HepG2 (cell line): ENCODE measurements around the gene SPRN. TPM values are rescaled to one million over a fixed set of nuclear protein-coding genes. Genes with fewer than 3 reads are reported as not detected.

ENCODE experiments used
- ATAC-seq: fragments of 200-7000 bp; cut with Tn5 transposase; 3 replicates; pipeline ENCODE4 v1.9.1; 2020; ENCODE audit warnings: mild to moderate bottlenecking, moderate library complexity
- BruUV-seq: library from RNA; stranded (reverse); fragments of 400-500 nt; replicated peaks from 2 replicates; lab custom pipeline; 2021; lab: Mats Ljungman, UMichigan
- CTCF ChIA-PET: fragments of 300-600 bp; formaldehyde crosslinking; extraction: SDS; loops from one replicate; lab custom pipeline; 2021; ENCODE audit warnings: low total read pairs, inconsistent platforms, low intra/inter-chr PET ratio; lab: Yijun Ruan, JAX
- POLR2A ChIA-PET: fragments of 350-600 bp; sonication (Branson Sonifier 250); formaldehyde crosslinking; loops from one replicate; lab custom pipeline; 2020; ENCODE audit warnings: antibody characterized with exemption, inconsistent platforms; lab: Yijun Ruan, JAX
- DNase-seq: peaks from one replicate; pipeline ENCODE4 v3.0.0-alpha.2; 2015; ENCODE audit warnings: low spot score
- FAIRE-seq: peaks from 3 replicates; lab custom pipeline; 2011; peaks lifted over from hg19 to GRCh38; lab: Jason Lieb, UNC
- H2AFZ ChIP-seq: one replicate; pipeline ENCODE4 v1.6.1; 2011; ENCODE audit warnings: low read length, inconsistent platforms
- H3K27ac ChIP-seq: fragments of 300-600 bp; 3 replicates; pipeline ENCODE4 v1.8.0; 2011; ENCODE audit warnings: mixed run types, mild to moderate bottlenecking, mixed read lengths, low read length, inconsistent platforms; ENCODE audit not compliant: insufficient read depth; ENCODE audit errors: extremely low read length
- H3K27me3 ChIP-seq, 2 experiments: fragments of 200-600 bp in 1 of 2; 2 replicates in 1 of 2; 3 replicates in 1 of 2; pipeline versions ENCODE4 v1.6.0 to v1.8.0; 2011; ENCODE audit warnings: low read length in 2 of 2, mild to moderate bottlenecking in 2 of 2, moderate library complexity in 2 of 2, inconsistent platforms in 1 of 2; ENCODE audit not compliant: insufficient read depth in 2 of 2, control insufficient read depth in 1 of 2
- H3K36me3 ChIP-seq, 2 experiments: fragments of 200-600 bp in 1 of 2; replicated peaks in 1 of 2; 2 replicates in 1 of 2; 3 replicates in 1 of 2; pipeline versions ENCODE4 v1.5.1 to v1.8.0; 2011; ENCODE audit warnings: low read length in 2 of 2, inconsistent platforms in 1 of 2; ENCODE audit not compliant: insufficient read depth in 2 of 2, control insufficient read depth in 1 of 2
- H3K4me1 ChIP-seq: 2 replicates; pipeline ENCODE4 v1.5.1; 2012; ENCODE audit warnings: low read length, inconsistent platforms; ENCODE audit not compliant: insufficient read depth
- H3K4me2 ChIP-seq: 2 replicates; pipeline ENCODE4 v1.6.0; 2011; ENCODE audit warnings: low read depth, low read length, inconsistent platforms
- H3K4me3 ChIP-seq, 3 experiments: fragments of 200-600 bp in 1 of 3; sonication (generic), shearing (Covaris generic) in 1 of 3; replicated peaks in 1 of 3; 2 replicates each; pipeline ENCODE4 v1.5.1; 2011 to 2016; ENCODE audit warnings: low read length in 3 of 3, inconsistent platforms in 2 of 3, low read depth in 2 of 3, mild to moderate bottlenecking in 2 of 3, control low read depth in 1 of 3, mixed read lengths in 1 of 3; ENCODE audit not compliant: insufficient read depth in 1 of 3
- H3K79me2 ChIP-seq: one replicate; pipeline ENCODE4 v1.6.1; 2011; ENCODE audit warnings: low read length, inconsistent platforms; ENCODE audit not compliant: insufficient read depth
- H3K9ac ChIP-seq: 2 replicates; pipeline ENCODE4 v1.6.0; 2011; ENCODE audit warnings: mild to moderate bottlenecking, low read depth, low read length, inconsistent platforms; ENCODE audit not compliant: insufficient read depth
- H3K9me3 ChIP-seq: 2 replicates; pipeline ENCODE4 v1.5.1; 2012; ENCODE audit warnings: mild to moderate bottlenecking, low read length
- H4K20me1 ChIP-seq: 2 replicates; pipeline ENCODE4 v1.6.0; 2011; ENCODE audit warnings: inconsistent platforms, mild to moderate bottlenecking, low read length, moderate library complexity; ENCODE audit not compliant: insufficient read depth
- CCAR2 ChIP-seq: fragments of 200-400 bp; formaldehyde crosslinking; optimal IDR thresholded peaks from 2 replicates; pipeline ENCODE3; 2018; ENCODE audit warnings: low read depth, mild to moderate bottlenecking, low read length, moderate library complexity
- IRF2 ChIP-seq: IDR thresholded peaks from 2 replicates; pipeline ENCODE4 v1.6.1; 2018; ENCODE audit warnings: missing genetic modification reagents, missing compliant biosample characterization
- KAT7 ChIP-seq: IDR thresholded peaks from 2 replicates; pipeline ENCODE4 v1.6.1; 2018; ENCODE audit warnings: borderline replicate concordance, missing compliant biosample characterization
- NAIF1 ChIP-seq: sonication (generic); formaldehyde crosslinking; IDR thresholded peaks from 2 replicates; pipeline ENCODE4 v1.5.0; 2020; ENCODE audit warnings: mild to moderate bottlenecking, missing genetic modification reagents, borderline replicate concordance
- NR3C1 ChIP-seq: sonication (generic); formaldehyde crosslinking; IDR thresholded peaks from 2 replicates; pipeline ENCODE4 v1.4.0; 2020; ENCODE audit warnings: missing genetic modification reagents
- RBM22 ChIP-seq: fragments of 200-400 bp; formaldehyde crosslinking; optimal IDR thresholded peaks from 2 replicates; pipeline ENCODE3; 2017; ENCODE audit warnings: mild to moderate bottlenecking, low read length, moderate library complexity
- TBL1XR1 ChIP-seq: fragments of 150-350 bp; IDR thresholded peaks from 2 replicates; pipeline ENCODE4 v1.6.1; 2014; ENCODE audit warnings: borderline replicate concordance, low read length; ENCODE audit not compliant: partially characterized antibody
- ZC3H4 ChIP-seq: sonication (generic); formaldehyde crosslinking; IDR thresholded peaks from 2 replicates; pipeline ENCODE4 v1.4.0; 2020; ENCODE audit warnings: missing genetic modification reagents, borderline replicate concordance
- ZFY ChIP-seq: sonication (generic); formaldehyde crosslinking; IDR thresholded peaks from 2 replicates; pipeline ENCODE4 v1.4.0; 2020; ENCODE audit warnings: missing genetic modification reagents
- ZNF451 ChIP-seq: sonication (generic); formaldehyde crosslinking; IDR thresholded peaks from 2 replicates; pipeline ENCODE4 v1.5.0; 2020; ENCODE audit warnings: mild to moderate bottlenecking, missing genetic modification reagents
- ZNF496 ChIP-seq: sonication (generic); formaldehyde crosslinking; IDR thresholded peaks from 2 replicates; pipeline ENCODE4 v1.8.1; 2023; ENCODE audit warnings: mild to moderate bottlenecking, moderate library complexity, missing genetic modification reagents; ENCODE audit not compliant: insufficient replicate concordance
- ZNF549 ChIP-seq: sonication (generic); formaldehyde crosslinking; IDR thresholded peaks from 2 replicates; pipeline ENCODE4 v1.5.0; 2020; ENCODE audit warnings: missing genetic modification reagents
- ZNF550 ChIP-seq: sonication (generic); formaldehyde crosslinking; IDR thresholded peaks from 2 replicates; pipeline ENCODE4 v1.4.0; 2020; ENCODE audit warnings: mild to moderate bottlenecking, missing genetic modification reagents, borderline replicate concordance
- WGBS: methylation state at CpG from one replicate; pipeline ENCODE4 v1.1.6; 2017; ENCODE audit warnings: low lambda C conversion rate; 5-methylcytosine and 5-hydroxymethylcytosine counted together
- in situ Hi-C: cut with HindIII; loops from 2 replicates; pipeline ENCODE4 v1.10.0; 2017; ENCODE audit warnings: low pct_unique_long_range_greater_than_20kb; ENCODE audit not compliant: extremely low pct_ligation_motif_present
- intact Hi-C: fragments of 100-400 bp; cut with micrococcal nuclease; formaldehyde crosslinking; loops from one replicate; pipeline ENCODE4 v1.10.0; 2022; ENCODE audit not compliant: unreplicated experiment
- polyA plus RNA-seq, 8 experiments: library from polyadenylated mRNA; depleted of rRNA in 3 of 8; stranded (reverse) in 7 of 8; unstranded in 1 of 8; fragments of >200 nt; fragmentation: Illumina TruSeq in 4 of 8; extraction: Trizol in 4 of 8; gene quantifications; 2 replicates each; pipeline versions ENCODE4 v1.2.1 to v1.2.3, GENCODE V29; 2011 to 2016; ENCODE audit warnings: low read depth in 4 of 8, missing spikeins in 1 of 8, mixed read lengths in 1 of 8; ENCODE audit not compliant: insufficient read depth in 1 of 8
- total RNA-seq, 5 experiments: library from RNA; depleted of rRNA; stranded (reverse); fragments of >200 nt; fragmentation: Illumina TruSeq; extraction: Trizol; gene quantifications; 2 replicates each; pipeline ENCODE4 v1.2.3, GENCODE V29; 2016; ENCODE audit warnings: low read depth in 1 of 5
- TF ChIP-seq, protein P1 (sequence below): IDR thresholded peaks from 2 replicates; pipeline ENCODE4 v1.6.1; 2018; ENCODE audit warnings: missing genetic modification reagents, mild to moderate bottlenecking, missing compliant biosample characterization
- TF ChIP-seq, protein P2 (sequence below): sonication (generic); formaldehyde crosslinking; IDR thresholded peaks from 2 replicates; pipeline ENCODE4 v1.5.0; 2020; ENCODE audit warnings: mild to moderate bottlenecking, missing genetic modification reagents
- TF ChIP-seq, protein P3 (sequence below): IDR thresholded peaks from 2 replicates; pipeline ENCODE4 v1.6.1; 2018; ENCODE audit warnings: missing genetic modification reagents

SPRN gene
- total and polyA plus RNA-seq, 2 of the 13 experiments (the other 11 are each of a cell fraction or from before 2014, with no cell fraction given), result not detected

DNA sequence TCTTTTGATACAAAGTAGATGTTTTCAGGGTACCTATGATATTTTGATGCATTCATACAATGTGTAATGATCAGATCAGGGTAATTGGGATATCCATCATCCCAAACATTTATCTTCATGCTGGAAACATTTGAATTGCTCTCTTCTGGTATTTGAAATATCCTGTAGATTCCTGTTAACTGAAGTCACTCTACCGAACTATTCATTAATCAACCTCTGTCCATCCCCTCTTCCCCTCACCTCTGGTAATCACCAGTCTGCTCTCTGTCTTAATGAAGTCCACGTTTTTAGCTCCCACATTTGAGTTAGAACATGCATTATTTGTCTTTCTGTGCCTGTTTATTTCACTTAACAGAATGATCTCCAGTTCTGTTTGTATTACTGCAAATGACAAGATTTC lies 19.2 kb downstream of the SPRN start:
- in situ Hi-C loops (no loop called here), intact Hi-C loops (no loop called here)
- Histone ChIP-seq H3K27me3 (no peaks in the 10 kb centered on the region), H3K27ac (no peak overlapping the region), H4K20me1 (no peaks in the 10 kb centered on the region), H3K79me2 (peaks cover 38% of the 10 kb centered on the region), H3K36me3 (peaks cover 11 to 51% of the 10 kb centered on the region in 2 experiments; a peak in 4 of 5 replicates), H2AFZ (no peak overlapping the region), H3K4me3 (no peak overlapping the region), H3K9me3 (no peaks in the 10 kb centered on the region), H3K4me1 (no peaks in the 10 kb centered on the region), H3K4me2 (no peak overlapping the region), H3K9ac (no peak overlapping the region)
- FAIRE-seq (no peak), DNase-seq (no peak), ATAC-seq (no peak)
- CTCF ChIA-PET, result no interaction called here
- no peak for TF ChIP-seq ZNF549 (CRISPR knock-in tag)
- TF ChIP-seq ZNF451, result no peak
- no peak for TF ChIP-seq ZNF550 (CRISPR knock-in tag)
- no TSS peak for BruUV-seq
- POLR2A ChIA-PET, result no interaction called here
- 93% methylated on average over 2 of the region's 2 CpGs for WGBS

DNA sequence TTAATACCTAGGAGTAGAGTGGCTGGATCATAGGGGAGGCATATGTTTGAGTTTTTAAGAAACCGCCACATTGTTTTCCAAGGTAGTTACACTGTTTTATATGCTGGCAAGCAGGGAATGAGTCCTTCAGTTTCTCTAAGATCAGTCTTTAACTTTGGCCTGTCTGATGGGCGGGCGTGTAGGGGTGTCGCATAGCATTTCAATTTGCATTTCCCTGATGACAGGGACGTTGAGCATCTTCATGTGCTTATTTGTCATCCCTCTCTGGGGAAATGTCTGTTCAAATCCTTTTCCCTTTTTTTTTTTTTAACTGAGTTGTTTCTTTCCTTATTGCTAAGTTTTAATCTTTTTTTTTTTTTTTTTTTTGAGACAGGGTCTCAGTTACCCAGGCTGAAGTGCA lies 20.6 kb downstream of the SPRN start:
- ChIA-PET POLR2A (no interaction called here), CTCF (no interaction called here)
- Histone ChIP-seq H2AFZ (no peak overlapping the region), H3K9ac (no peak overlapping the region), H3K79me2 (peaks cover 26% of the 10 kb centered on the region), H3K27ac (no peak overlapping the region), H3K36me3 (peaks cover 11 to 52% of the 10 kb centered on the region in 2 experiments; a peak in 4 of 5 replicates), H3K4me2 (no peak overlapping the region), H3K9me3 (no peaks in the 10 kb centered on the region), H3K4me1 (no peaks in the 10 kb centered on the region), H3K27me3 (no peaks in the 10 kb centered on the region), H4K20me1 (no peaks in the 10 kb centered on the region), H3K4me3 (no peak overlapping the region)
- WGBS, result 97% methylated on average over 5 of the region's 5 CpGs
- no TSS peak for BruUV-seq
- DNase-seq (no peak), FAIRE-seq (no peak), ATAC-seq (no peak)
- intact Hi-C loops (no loop called here), in situ Hi-C loops (no loop called here)
- TF ChIP-seq ZNF496 (CRISPR knock-in tag), result no peak
- TF ChIP-seq ZFY (CRISPR knock-in tag), result no peak
- TF ChIP-seq, protein P1, sequence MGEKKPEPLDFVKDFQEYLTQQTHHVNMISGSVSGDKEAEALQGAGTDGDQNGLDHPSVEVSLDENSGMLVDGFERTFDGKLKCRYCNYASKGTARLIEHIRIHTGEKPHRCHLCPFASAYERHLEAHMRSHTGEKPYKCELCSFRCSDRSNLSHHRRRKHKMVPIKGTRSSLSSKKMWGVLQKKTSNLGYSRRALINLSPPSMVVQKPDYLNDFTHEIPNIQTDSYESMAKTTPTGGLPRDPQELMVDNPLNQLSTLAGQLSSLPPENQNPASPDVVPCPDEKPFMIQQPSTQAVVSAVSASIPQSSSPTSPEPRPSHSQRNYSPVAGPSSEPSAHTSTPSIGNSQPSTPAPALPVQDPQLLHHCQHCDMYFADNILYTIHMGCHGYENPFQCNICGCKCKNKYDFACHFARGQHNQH (CRISPR knock-in tag), result no peak
- TF ChIP-seq, protein P2, sequence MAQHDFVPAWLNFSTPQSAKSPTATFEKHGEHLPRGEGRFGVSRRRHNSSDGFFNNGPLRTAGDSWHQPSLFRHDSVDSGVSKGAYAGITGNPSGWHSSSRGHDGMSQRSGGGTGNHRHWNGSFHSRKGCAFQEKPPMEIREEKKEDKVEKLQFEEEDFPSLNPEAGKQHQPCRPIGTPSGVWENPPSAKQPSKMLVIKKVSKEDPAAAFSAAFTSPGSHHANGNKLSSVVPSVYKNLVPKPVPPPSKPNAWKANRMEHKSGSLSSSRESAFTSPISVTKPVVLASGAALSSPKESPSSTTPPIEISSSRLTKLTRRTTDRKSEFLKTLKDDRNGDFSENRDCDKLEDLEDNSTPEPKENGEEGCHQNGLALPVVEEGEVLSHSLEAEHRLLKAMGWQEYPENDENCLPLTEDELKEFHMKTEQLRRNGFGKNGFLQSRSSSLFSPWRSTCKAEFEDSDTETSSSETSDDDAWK (CRISPR knock-in tag), result no peak
- TF ChIP-seq TBL1XR1, result no peak
- no peak for TF ChIP-seq ZC3H4 (CRISPR knock-in tag)
- TF ChIP-seq IRF2 (CRISPR knock-in tag), result no peak
- TF ChIP-seq CCAR2, result no peak
- TF ChIP-seq, protein P3, sequence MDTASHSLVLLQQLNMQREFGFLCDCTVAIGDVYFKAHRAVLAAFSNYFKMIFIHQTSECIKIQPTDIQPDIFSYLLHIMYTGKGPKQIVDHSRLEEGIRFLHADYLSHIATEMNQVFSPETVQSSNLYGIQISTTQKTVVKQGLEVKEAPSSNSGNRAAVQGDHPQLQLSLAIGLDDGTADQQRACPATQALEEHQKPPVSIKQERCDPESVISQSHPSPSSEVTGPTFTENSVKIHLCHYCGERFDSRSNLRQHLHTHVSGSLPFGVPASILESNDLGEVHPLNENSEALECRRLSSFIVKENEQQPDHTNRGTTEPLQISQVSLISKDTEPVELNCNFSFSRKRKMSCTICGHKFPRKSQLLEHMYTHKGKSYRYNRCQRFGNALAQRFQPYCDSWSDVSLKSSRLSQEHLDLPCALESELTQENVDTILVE (CRISPR knock-in tag), result no peak
- no peak for TF ChIP-seq NR3C1 (CRISPR knock-in tag)
- TF ChIP-seq KAT7 (CRISPR knock-in tag), result no peak
- no peak for TF ChIP-seq NAIF1
- no peak for TF ChIP-seq RBM22
